Chondrocyte (in vitro differentiated cells): ENCODE data around the gene ADAMTS14. TPM values are rescaled to one million over a fixed set of nuclear protein-coding genes. Genes with fewer than 3 reads are reported as not detected.

ENCODE experiments used
- DNase-seq: peaks from one replicate; pipeline ENCODE4 v3.0.0; 2021; ENCODE audit warnings: mixed read lengths, low spot score
- H3K27ac Mint-ChIP-seq: one replicate; pipeline ENCODE4 v1.8.0; 2021; ENCODE audit warnings: mild to moderate bottlenecking, moderate library complexity, mixed read lengths; ENCODE audit not compliant: unreplicated experiment
- H3K27me3 Mint-ChIP-seq: 2 replicates; pipeline ENCODE4 v1.8.0; 2021; ENCODE audit warnings: low read depth, mixed read lengths
- H3K36me3 Mint-ChIP-seq: 2 replicates; pipeline ENCODE4 v1.8.0; 2021; ENCODE audit warnings: low read depth, mixed read lengths
- H3K4me1 Mint-ChIP-seq: 2 replicates; pipeline ENCODE4 v1.8.0; 2021; ENCODE audit warnings: low read depth, mild to moderate bottlenecking, mixed read lengths
- H3K4me3 Mint-ChIP-seq: one replicate; pipeline ENCODE4 v1.8.0; 2021; ENCODE audit warnings: mild to moderate bottlenecking, moderate library complexity, mixed read lengths; ENCODE audit not compliant: unreplicated experiment
- H3K9me3 Mint-ChIP-seq: 2 replicates; pipeline ENCODE4 v1.8.0; 2021; ENCODE audit warnings: low read depth, mixed read lengths
- CTCF ChIP-seq: fragments of 200-600 bp; sonication (generic); IDR thresholded peaks from 2 replicates; pipeline ENCODE4 v1.5.0; 2021; ENCODE audit warnings: antibody characterized with exemption, mild to moderate bottlenecking, moderate library complexity
- total RNA-seq: library from RNA; stranded (reverse); gene quantifications from 3 replicates; pipeline ENCODE4 v1.2.1, GENCODE V29; 2021

The ADAMTS14 gene
- total RNA-seq, 1 donor from 2014 or later: 7.7 TPM

- Mint-ChIP-seq H3K4me1 (peaks cover 22% of the 10 kb centered on the region), H3K36me3 (no peaks in the 10 kb centered on the region), H3K27me3 (no peaks in the 10 kb centered on the region), H3K4me3 (no peak overlapping the region), H3K27ac (no peak overlapping the region), H3K9me3 (no peaks in the 10 kb centered on the region)
- no peak for DNase-seq
- no peak for TF ChIP-seq CTCF
These were observed 138.7 kb downstream of the ADAMTS14 start for GRCh38 chr10:70810967-70811366.

- Mint-ChIP-seq H3K27ac (no peak overlapping the region), H3K27me3 (no peaks in the 10 kb centered on the region), H3K9me3 (no peaks in the 10 kb centered on the region), H3K36me3 (no peaks in the 10 kb centered on the region), H3K4me1 (peaks cover 28% of the 10 kb centered on the region), H3K4me3 (no peak overlapping the region)
- no peak for DNase-seq
- no peak for TF ChIP-seq CTCF
These were observed 139.6 kb downstream of the ADAMTS14 start for GRCh38 chr10:70811881-70812280.

Other genes with a start within 250 kb of the ADAMTS14 start
- gene NODAL, start 230.8 kb upstream of the ADAMTS14 start, total RNA-seq: 0.49 TPM in 1 of 3 replicates, not detected in the others
- 2.4 to 4.1 TPM (median 4.0 TPM) in 3 replicates for gene PALD1, start 193.7 kb upstream of the ADAMTS14 start, total RNA-seq
- not detected in 3 replicates for gene PRF1, start 69.8 kb upstream of the ADAMTS14 start, total RNA-seq
- not detected in 3 replicates for gene TBATA, start 112.9 kb downstream of the ADAMTS14 start, total RNA-seq
- gene SGPL1, start 143.4 kb downstream of the ADAMTS14 start, total RNA-seq: 44.2 to 71.8 TPM (median 60.5 TPM) in 3 replicates
- 38.4 to 55.0 TPM (median 49.3 TPM) in 3 replicates for gene PCBD1, start 216.1 kb downstream of the ADAMTS14 start, total RNA-seq